ENCODE results near the gene RNF115. TPM values are rescaled to one million over a fixed set of nuclear protein-coding genes. Genes with fewer than 3 reads are reported as not detected.

The RNF115 gene
- polyA plus RNA-seq, 3 donors = 3.5 to 5.4 (median 5.2) TPM

DNA sequence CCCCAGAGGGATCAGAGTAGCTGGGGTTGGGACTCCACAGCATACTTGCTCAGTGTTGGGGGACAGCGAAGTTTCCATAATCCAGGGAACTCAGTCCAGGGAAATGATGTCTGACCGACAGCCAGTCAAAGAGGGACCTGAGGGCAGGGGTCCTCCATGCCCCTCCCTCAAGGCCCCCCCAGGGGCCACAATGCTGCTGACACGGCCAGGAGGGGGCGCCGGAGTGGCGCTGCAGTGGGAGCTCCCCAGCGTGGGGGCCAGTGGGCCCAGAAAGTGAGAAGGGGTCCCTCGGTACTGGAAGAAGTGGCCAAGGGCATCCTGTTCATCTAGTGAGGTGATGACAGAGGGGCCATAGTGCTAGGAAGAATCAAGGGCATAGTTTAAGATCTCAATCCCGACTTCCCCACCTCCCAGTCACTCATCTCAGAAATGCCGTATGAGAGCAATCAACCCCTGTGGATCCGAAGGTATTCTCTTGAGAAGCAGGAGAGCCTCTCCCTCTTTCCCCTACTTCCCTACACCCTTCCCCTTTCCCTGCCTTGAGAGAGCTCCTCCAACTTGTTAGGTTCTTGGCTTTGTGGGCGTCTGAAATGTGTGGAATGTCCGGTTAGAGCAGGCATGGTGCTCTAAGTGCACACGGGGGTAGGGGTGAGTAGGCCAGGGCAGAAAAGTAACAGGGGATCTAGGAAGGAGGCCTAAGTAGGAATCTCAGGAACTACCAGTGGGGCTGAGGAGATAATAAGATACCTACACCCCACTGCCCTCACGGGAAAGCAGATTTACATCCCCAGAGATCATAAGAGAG lies 25.7 kb upstream of the RNF115 start:
- Histone ChIP-seq H3K27me3 (ENCODE audit: control insufficient read depth in 2 of 2, insufficient read depth in 2 of 2, low read length in 2 of 2) (no peaks in the 10 kb centered on the region), H3K79me2 (ENCODE audit: insufficient read depth, low read length) (no peaks in the 10 kb centered on the region), H3K36me3 (replicated peaks in 1 of 2; ENCODE audit: control insufficient read depth in 1 of 2, insufficient read depth in 2 of 2, low read length in 2 of 2) (peaks cover 37 to 73% of the 10 kb centered on the region in 2 donors), H3K4me2 (replicated peaks; ENCODE audit: extremely low read depth, low read length, poor library complexity, severe bottlenecking) (no peak overlapping the region), H3K9me3 (replicated peaks in 1 of 2; ENCODE audit: control insufficient read depth in 1 of 2, insufficient read depth in 1 of 2, low read length in 2 of 2) (no peaks in the 10 kb centered on the region), H3K4me3 (replicated peaks in 1 of 3; ENCODE audit: low read depth in 2 of 3, low read length in 3 of 3) (no peak overlapping the region), H3K27ac (ENCODE audit: low read depth in 1 of 2, low read length in 2 of 2) (no peak overlapping the region), H3K9ac (ENCODE audit: insufficient read depth, low read length, poor library complexity, severe bottlenecking) (no peak overlapping the region), H2AFZ (ENCODE audit: insufficient read depth, low read depth, low read length, poor library complexity, severe bottlenecking) (no peak overlapping the region), H4K20me1 (ENCODE audit: insufficient read depth, low read length) (no peaks in the 10 kb centered on the region), H3K4me1 (ENCODE audit: control insufficient read depth in 1 of 2, insufficient read depth in 2 of 2, low read length in 2 of 2) (peaks cover 15 to 18% of the 10 kb centered on the region in 2 donors)
- H3K36me3 Mint-ChIP-seq = peaks cover 55 to 64% of the 10 kb centered on the region in 2 donors
- TF ChIP-seq, protein P1, sequence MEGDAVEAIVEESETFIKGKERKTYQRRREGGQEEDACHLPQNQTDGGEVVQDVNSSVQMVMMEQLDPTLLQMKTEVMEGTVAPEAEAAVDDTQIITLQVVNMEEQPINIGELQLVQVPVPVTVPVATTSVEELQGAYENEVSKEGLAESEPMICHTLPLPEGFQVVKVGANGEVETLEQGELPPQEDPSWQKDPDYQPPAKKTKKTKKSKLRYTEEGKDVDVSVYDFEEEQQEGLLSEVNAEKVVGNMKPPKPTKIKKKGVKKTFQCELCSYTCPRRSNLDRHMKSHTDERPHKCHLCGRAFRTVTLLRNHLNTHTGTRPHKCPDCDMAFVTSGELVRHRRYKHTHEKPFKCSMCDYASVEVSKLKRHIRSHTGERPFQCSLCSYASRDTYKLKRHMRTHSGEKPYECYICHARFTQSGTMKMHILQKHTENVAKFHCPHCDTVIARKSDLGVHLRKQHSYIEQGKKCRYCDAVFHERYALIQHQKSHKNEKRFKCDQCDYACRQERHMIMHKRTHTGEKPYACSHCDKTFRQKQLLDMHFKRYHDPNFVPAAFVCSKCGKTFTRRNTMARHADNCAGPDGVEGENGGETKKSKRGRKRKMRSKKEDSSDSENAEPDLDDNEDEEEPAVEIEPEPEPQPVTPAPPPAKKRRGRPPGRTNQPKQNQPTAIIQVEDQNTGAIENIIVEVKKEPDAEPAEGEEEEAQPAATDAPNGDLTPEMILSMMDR (IDR thresholded peaks at IDR 0.05) = peak; percentile 51
- H3K27ac Mint-ChIP-seq = no peak overlapping the region
- peaks cover 0 to 3% (median 0%) of the 10 kb centered on the region in 3 donors for H3K27me3 Mint-ChIP-seq (ENCODE audit: low read depth in 3 of 3)
- no peaks in the 10 kb centered on the region for H3K9me3 Mint-ChIP-seq
- peaks cover 6% of the 10 kb centered on the region for H3K4me1 Mint-ChIP-seq
- no peak overlapping the region for H3K4me3 Mint-ChIP-seq
- 95% methylated on average over 6 of the region's 15 CpGs for WGBS (ENCODE audit: insufficient coverage)
- intact Hi-C loops (cut with micrococcal nuclease) = loop anchor here (5.0 kb wide), 2 partner anchors 38 to 168 kb away; partner anchors contain the start of gene ANKRD35 (in 1 of the 2)
- DNase-seq = no peak

DNA sequence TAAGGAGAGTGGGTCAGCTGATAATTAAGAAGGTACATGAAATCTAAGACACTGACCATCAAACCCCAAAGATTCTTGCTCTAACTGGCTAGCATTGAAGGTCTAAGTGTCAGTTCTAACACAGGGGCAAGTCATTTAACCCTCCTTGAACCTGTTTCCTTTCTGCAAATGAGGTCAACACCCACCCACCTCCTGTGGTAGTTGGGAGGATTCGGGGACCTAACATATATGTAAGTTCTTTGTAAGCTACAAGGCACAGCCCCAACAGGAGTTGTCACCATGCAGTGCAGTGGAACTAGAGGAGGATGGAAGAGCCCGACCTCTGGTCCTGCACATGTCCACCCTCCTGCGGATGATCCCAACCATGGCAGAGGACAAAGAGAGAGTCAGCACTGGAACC lies 23.9 kb upstream of the RNF115 start:
- H3K9ac ChIP-seq (ENCODE audit: insufficient read depth, low read length, poor library complexity, severe bottlenecking) = no peak overlapping the region
- no peaks in the 10 kb centered on the region for H4K20me1 ChIP-seq (ENCODE audit: insufficient read depth, low read length)
- H3K4me3 Mint-ChIP-seq = no peak overlapping the region
- peaks cover 30 to 63% of the 10 kb centered on the region in 2 donors for H3K36me3 ChIP-seq (replicated peaks in 1 of 2; ENCODE audit: control insufficient read depth in 1 of 2, insufficient read depth in 2 of 2, low read length in 2 of 2)
- no peak overlapping the region for H3K27ac Mint-ChIP-seq
- H3K9me3 Mint-ChIP-seq = no peaks in the 10 kb centered on the region
- H3K4me2 ChIP-seq (replicated peaks; ENCODE audit: extremely low read depth, low read length, poor library complexity, severe bottlenecking) = no peak overlapping the region
- peaks cover 40 to 47% of the 10 kb centered on the region in 2 donors for H3K36me3 Mint-ChIP-seq
- TF ChIP-seq, protein P1 (IDR thresholded peaks at IDR 0.05) = no peak
- H3K27me3 ChIP-seq (ENCODE audit: control insufficient read depth in 2 of 2, insufficient read depth in 2 of 2, low read length in 2 of 2) = no peaks in the 10 kb centered on the region
- H3K9me3 ChIP-seq (replicated peaks in 1 of 2; ENCODE audit: control insufficient read depth in 1 of 2, insufficient read depth in 1 of 2, low read length in 2 of 2) = no peaks in the 10 kb centered on the region
- peaks cover 0 to 3% (median 0%) of the 10 kb centered on the region in 3 donors for H3K27me3 Mint-ChIP-seq (ENCODE audit: low read depth in 3 of 3)
- H3K79me2 ChIP-seq (ENCODE audit: insufficient read depth, low read length) = no peaks in the 10 kb centered on the region
- intact Hi-C loops (cut with micrococcal nuclease) = loop anchor here (5.0 kb wide), 2 partner anchors 39 to 169 kb away; partner anchors contain the start of gene ANKRD35 (in 1 of the 2)
- peaks cover 19 to 25% of the 10 kb centered on the region in 2 donors for H3K4me1 ChIP-seq (ENCODE audit: control insufficient read depth in 1 of 2, insufficient read depth in 2 of 2, low read length in 2 of 2)
- peaks cover 6% of the 10 kb centered on the region for H3K4me1 Mint-ChIP-seq
- no peak overlapping the region for H3K4me3 ChIP-seq (replicated peaks in 1 of 3; ENCODE audit: low read depth in 2 of 3, low read length in 3 of 3)
- no peak overlapping the region for H3K27ac ChIP-seq (ENCODE audit: low read depth in 1 of 2, low read length in 2 of 2)
- no peak overlapping the region for H2AFZ ChIP-seq (ENCODE audit: insufficient read depth, low read depth, low read length, poor library complexity, severe bottlenecking)
- 93% methylated on average over 2 of the region's 3 CpGs for WGBS (ENCODE audit: insufficient coverage)
- no peak for DNase-seq
